HG03439 (cell line): ENCODE data around the gene HMGB4.

ENCODE experiments used
- ATAC-seq: cut with Tn5 transposase; IDR thresholded peaks from one replicate; pipeline ENCODE4 v1.9.1; 2021; ENCODE audit warnings: mild to moderate bottlenecking, moderate library complexity; ENCODE audit not compliant: unreplicated experiment

The HMGB4 gene

DNA sequence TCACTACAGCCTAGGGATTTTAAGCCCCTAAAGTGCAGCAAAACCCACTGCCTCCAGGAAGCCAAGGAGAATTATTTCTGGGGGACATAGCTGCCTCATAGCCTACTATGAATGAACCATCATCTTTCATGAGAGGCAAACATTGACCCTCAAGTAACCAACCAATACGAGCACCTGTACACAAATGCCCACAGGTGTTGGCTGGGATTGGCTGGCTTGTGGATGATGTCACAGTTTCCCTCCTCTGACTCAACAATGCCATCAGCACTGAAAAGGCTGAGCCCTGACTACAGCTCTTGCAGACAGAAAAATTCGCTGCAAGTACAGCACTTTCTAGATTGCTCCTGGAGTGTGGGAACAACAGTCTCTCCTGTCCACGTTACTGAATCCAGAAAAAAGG, at the start of gene HMGB4:
Gene HMGB4 (plus strand): TSS at position 301 of the 400 bp plus-strand sequence. CDS start 113 bp downstream, outside the sequence.
- no peak for ATAC-seq

- no peak for ATAC-seq
These were observed 49.7 kb upstream of the HMGB4 start for GRCh38 chr1:33814166-33814565.

DNA sequence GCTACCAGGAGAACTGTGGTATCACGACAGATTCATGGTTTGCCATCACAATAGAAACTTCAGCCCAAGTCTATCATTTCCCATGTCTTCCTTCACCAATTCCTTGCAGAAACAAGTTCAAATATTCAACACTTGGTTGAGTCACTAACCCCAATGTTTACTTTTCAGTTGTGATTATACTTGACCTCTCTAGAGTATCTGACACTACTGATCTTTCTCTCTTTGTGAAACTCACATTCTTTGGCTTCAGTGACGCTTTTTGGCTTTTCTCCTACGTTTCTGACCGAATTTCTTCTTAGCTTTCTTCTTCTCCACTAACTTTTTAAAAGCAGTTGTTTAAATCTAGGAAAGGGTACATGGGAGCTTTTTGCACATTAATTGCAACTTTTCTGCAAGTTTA, 48.8 kb upstream of the HMGB4 start:
- no peak for ATAC-seq

DNA sequence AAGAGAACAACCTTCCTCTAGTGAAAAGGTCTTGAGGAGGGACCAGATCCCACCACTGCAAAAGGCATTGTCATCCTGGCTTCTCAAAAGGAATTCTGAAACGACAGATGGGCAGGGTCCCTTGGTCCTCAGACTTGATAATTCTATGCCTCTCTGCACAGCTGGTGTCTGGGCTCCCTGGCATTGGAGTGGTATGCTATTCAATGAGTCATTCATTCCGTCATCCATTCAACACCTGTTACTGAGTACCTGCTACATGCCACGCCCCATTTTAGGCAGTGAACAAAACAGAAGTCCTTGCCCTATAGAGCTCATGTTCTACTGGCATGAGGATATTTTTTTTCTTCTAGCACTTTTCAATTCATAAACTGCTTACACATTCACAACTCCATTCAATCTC, 45.8 kb upstream of the HMGB4 start:
- no peak for ATAC-seq

GRCh38 chr1:33819290-33819912, 44.5 kb upstream of the HMGB4 start:
- ATAC-seq = no peak

GRCh38 chr1:33819913-33820311, 44.0 kb upstream of the HMGB4 start:
- no peak for ATAC-seq

GRCh38 chr1:33820804-33821203, 43.1 kb upstream of the HMGB4 start:
- ATAC-seq = no peak

- no peak for ATAC-seq
These were observed 42.6 kb upstream of the HMGB4 start for GRCh38 chr1:33821291-33821690.

GRCh38 chr1:33822396-33822795, 41.5 kb upstream of the HMGB4 start:
- ATAC-seq = no peak

DNA sequence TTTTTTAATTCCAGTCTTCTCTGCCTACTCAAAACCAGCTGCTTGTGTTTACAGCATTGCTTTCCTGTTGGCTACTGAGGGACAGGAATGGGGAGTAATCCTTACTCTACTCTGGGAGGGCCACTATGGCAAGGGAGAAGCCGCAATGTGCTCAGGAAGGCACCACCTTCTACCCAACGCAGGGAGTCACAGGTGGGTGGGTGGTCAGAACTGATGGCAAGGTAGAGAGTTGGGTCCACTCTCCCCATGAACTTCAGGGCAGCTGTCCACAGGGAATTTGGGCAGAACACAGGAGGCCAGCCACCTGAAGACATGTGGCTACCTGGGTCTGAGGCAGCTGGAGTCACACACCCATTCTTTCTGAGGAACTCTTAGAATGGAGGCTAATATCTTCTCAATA, 40.5 kb upstream of the HMGB4 start:
- ATAC-seq = no peak

DNA sequence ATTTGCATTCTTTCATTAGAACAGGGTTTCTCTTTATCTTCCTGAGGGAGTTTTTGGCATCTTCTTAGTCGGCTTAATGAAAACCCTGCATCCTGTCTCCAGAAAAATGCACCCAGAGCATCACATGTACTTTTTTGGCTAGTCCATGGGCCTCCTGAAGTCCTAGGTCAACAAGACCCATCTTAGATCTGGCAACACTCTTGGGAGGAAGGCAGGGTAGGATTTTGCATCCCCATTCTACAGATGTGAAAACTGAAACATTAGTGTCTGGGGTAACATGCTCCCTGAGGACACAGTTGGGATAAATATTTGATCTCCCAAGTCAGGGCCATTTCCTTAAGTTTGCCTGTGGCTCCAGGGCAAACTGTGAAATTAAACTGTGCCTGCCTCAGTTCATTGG, 40.0 kb upstream of the HMGB4 start:
- ATAC-seq = no peak

GRCh38 chr1:33824321-33824720, 39.6 kb upstream of the HMGB4 start:
- ATAC-seq = no peak

- ATAC-seq = no peak
These were observed 38.9 kb upstream of the HMGB4 start for GRCh38 chr1:33824971-33825370.

DNA sequence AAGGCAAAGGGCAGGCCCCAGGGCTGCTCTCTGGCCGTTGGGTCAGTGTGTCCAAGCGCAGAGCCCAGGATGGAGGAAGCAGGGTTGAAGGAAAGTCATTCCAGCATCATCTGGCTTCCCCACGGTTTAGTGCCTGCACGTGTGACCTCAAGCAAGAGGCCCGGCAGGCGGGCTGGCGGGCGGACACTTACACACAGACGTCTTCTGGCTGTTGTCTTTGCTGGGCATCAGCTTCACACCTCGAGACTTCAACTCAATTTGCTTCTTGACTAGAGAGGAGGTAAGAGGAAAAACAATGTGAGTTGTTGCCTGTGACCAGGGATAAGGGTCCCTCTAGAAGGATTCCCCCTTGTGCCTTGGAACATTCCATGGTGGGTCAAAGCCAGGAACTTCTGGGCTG, 38.4 kb upstream of the HMGB4 start:
- no peak for ATAC-seq

DNA sequence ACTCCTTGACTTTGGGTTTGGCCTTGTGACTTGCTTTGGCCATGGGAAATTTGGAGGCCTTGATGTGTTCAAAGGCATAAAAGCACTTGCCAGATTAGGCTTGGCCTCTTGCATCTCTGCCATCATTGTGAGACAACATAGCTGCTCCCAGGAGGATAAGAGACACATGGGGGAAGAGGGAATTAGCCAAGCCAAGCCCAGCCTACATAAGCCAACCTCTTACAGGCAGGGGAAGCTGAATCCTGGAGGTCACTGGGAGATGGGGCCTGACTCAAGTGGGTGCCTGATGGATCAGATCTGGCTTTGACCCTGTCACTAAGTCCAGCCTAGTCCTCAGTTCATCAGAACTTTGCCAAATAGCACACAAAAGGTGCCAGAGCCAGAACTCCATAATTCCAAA, 37.6 kb upstream of the HMGB4 start:
- no peak for ATAC-seq

GRCh38 chr1:33826711-33827110, 37.2 kb upstream of the HMGB4 start:
- no peak for ATAC-seq

GRCh38 chr1:33828059-33828458, 35.8 kb upstream of the HMGB4 start:
- no peak for ATAC-seq

DNA sequence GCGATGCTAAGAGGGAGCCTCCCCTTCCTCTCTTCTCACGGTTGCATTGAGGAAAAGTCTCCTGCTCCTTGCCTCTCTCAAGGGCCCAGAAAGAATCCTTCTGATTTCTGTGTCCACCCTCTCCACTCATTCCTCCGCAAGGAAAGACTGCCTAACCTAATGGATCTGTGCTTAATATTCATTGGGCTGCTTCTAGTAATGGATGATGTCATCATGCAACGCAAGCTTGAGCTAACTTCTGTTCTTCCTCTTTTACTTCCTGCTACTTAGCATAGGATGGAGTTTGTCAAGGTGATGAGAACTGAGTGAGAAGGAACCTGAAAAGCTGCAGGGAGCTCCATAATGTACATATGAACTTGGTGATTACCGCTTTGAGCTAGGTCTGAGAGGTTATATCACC, 35.2 kb upstream of the HMGB4 start:
- no peak for ATAC-seq

DNA sequence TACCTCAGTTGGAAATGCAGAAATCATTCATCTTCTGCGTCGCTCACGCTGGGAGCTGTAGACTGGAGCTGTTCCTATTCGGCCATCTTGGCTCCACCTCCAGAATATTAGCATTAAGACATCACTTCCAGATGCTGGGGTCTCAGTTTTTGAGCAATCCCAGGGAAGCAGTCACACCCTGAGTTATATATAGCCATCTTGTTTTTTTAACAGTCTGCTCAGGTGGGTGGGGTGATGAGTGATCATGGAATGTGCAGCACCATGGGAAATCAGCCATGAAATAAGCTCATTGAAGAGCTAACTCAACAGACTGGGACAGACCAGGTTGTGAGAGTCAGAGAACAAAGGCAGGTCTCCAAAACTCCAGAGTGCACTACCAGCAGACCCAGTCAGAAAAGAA, 27.0 kb upstream of the HMGB4 start:
- no peak for ATAC-seq

DNA sequence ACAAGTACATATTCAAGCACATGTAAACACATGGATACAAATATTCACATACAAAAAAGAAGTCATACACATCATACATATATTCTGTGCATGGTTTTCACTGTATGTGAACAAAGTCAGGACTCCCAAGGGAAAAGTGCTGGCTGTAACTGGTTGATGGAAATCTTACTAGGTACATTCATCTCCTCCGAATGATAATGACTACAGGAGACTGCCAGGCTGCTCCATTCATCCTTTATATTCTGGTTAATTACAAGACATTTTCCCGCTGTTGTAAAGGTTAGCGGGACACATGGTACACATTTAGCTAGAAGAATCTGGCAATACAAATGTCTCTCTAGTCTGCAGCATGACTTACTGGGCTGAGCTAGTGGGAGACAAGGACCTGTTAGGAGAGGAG, 26.2 kb upstream of the HMGB4 start:
- ATAC-seq = no peak

DNA sequence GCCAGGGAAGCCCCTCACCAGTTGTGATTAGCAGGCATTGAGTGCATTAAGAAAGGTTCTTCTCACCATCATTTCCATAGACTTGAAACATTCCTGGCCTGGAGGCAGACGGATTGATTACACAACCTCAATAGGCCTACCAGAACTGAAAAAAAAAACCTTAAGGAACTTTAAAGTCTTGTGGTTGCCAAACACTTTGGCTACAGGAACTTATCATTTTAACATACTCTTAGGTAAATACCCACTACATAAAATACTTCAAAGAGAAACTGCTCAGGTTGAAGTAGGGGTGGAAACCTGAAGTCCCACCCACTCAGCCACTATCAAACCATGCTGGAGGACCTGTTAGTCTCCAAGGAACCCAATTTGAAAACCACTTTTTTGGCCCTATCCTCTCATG, 22.4 kb upstream of the HMGB4 start:
- no peak for ATAC-seq

DNA sequence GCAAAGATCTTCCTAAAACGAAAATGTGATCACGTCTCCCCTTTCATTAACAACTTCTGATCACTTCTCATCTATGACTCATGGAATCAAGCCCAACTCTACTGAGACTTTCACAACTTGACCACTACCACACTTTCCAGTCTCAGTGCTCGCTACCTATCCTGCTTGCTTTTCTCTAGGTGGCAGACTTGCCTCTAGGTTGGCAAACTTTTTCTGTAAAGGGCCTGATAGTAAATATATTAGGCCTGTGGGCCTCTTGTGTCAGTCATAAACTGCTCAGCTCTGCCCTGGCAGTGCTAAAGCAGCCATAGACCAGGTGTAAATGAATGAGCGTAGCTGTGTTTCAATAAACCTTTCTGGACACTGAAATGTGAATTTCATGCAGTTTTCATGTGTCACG, 21.5 kb upstream of the HMGB4 start:
- no peak for ATAC-seq

DNA sequence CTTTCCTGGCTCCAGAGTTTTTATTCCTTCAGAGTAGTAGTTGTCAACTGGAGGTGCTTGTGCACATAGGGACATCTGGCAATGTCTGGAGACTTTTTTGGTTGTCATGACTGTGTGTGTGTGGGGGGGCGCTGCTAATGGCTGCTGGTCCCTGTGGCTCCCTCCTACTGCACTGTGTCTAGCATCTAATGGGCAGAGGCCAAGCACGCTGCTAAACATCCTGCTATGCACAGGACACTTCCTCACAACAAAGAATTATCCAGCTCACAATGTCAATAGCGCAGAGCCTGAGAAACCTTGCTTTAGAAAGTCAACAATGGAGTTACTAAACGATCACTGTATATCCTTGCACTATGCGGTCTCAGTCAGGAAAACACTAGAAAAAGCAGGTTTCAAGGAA, 19.7 kb upstream of the HMGB4 start:
- no peak for ATAC-seq

- no peak for ATAC-seq
These were observed 17.0 kb upstream of the HMGB4 start for GRCh38 chr1:33846861-33847260.
